HG02852 (cell line): Measurements from ENCODE around the gene IFIT1.
A peak's percentile ranks its signal among the peaks of the same experiment; 100 is the strongest.
"Not testable (repeated sequence)": the region's sequence is repeated elsewhere in the genome, so short reads cannot be mapped to it uniquely, and the experiment has no call there.

Experiments used
- ATAC-seq: cut with Tn5 transposase; IDR thresholded peaks from one replicate; pipeline ENCODE4 v1.9.1; 2021; ENCODE audit warnings: mild to moderate bottlenecking, moderate library complexity; ENCODE audit not compliant: unreplicated experiment

The IFIT1 gene

GRCh38 chr10:89364531-89364930, 27.9 kb upstream of the IFIT1 start:
- no peak for ATAC-seq

- peak; percentile 66 for ATAC-seq
These were observed 24.9 kb upstream of the IFIT1 start for GRCh38 chr10:89367529-89367928.

- ATAC-seq, result no peak
These were observed 24.3 kb upstream of the IFIT1 start for GRCh38 chr10:89368129-89368528.

GRCh38 chr10:89369156-89370105, 23.0 kb upstream of the IFIT1 start:
- no peak for ATAC-seq

- no peak for ATAC-seq
These were observed 21.3 kb upstream of the IFIT1 start for GRCh38 chr10:89371079-89371478.

GRCh38 chr10:89371987-89372386, 20.4 kb upstream of the IFIT1 start:
- no peak for ATAC-seq

GRCh38 chr10:89373916-89374711, 18.3 kb upstream of the IFIT1 start:
- no peak for ATAC-seq

GRCh38 chr10:89374713-89375141, 17.7 kb upstream of the IFIT1 start:
- no peak for ATAC-seq

GRCh38 chr10:89377705-89378637, 14.5 kb upstream of the IFIT1 start, which contains the start of gene IFIT1B:
TSS of gene IFIT1B (plus strand) at chr10:89378056. CDS start at chr10:89378136, 80 bp downstream.
- no peak for ATAC-seq

- ATAC-seq, result no peak
These were observed 13.3 kb upstream of the IFIT1 start for GRCh38 chr10:89379103-89379502.

- no peak for ATAC-seq
These were observed 9.7 kb upstream of the IFIT1 start for GRCh38 chr10:89382757-89383156.

- no peak for ATAC-seq
These were observed 7.7 kb upstream of the IFIT1 start for GRCh38 chr10:89384474-89385340.

GRCh38 chr10:89388806-89389205, 3.6 kb upstream of the IFIT1 start:
- ATAC-seq, result no peak

GRCh38 chr10:89389254-89389653, 3.2 kb upstream of the IFIT1 start:
- no peak for ATAC-seq

- no peak for ATAC-seq
These were observed 1.8 kb upstream of the IFIT1 start for GRCh38 chr10:89390476-89391225.

GRCh38 chr10:89391226-89391576, 1.2 kb upstream of the IFIT1 start:
- not testable (repeated sequence) for ATAC-seq

GRCh38 chr10:89392974-89393373, 551 bp downstream of the IFIT1 start:
- peak; percentile 41 for ATAC-seq

GRCh38 chr10:89393898-89394297, 1.5 kb downstream of the IFIT1 start:
- no peak for ATAC-seq

GRCh38 chr10:89395141-89395540, 2.7 kb downstream of the IFIT1 start:
- no peak for ATAC-seq
